B cell (primary cell): ENCODE results near the gene DDX10. TPM values are rescaled to one million over a fixed set of nuclear protein-coding genes. Genes with fewer than 3 reads are reported as not detected.

ENCODE experiments used
- ATAC-seq: fragments of 200-7000 bp; cut with Tn5 transposase; one replicate; pipeline ENCODE4 v1.10.0; 2021; ENCODE audit warnings: low read depth, mild to moderate bottlenecking, moderate number of reproducible peaks, moderate library complexity
- CTCF ChIA-PET: fragments of 350-600 bp; sonication (Branson Sonifier 250); formaldehyde crosslinking; loops from one replicate; lab custom pipeline; 2021; ENCODE audit warnings: antibody characterized with exemption, inconsistent platforms; lab: Charles Lee
- POLR2A ChIA-PET: fragments of 350-600 bp; sonication (Branson Sonifier 250); formaldehyde crosslinking; loops from one replicate; lab custom pipeline; 2021; ENCODE audit warnings: antibody characterized with exemption; lab: Charles Lee
- DNase-seq: peaks from one replicate; pipeline ENCODE4 v3.0.0; 2013
- H2AFZ ChIP-seq: 2 replicates; pipeline ENCODE4 v1.6.1; 2012; ENCODE audit warnings: mild to moderate bottlenecking, low read depth, low read length; ENCODE audit not compliant: insufficient read depth, poor library complexity, severe bottlenecking
- H3K27ac ChIP-seq, 2 donors: 1 replicate in 1 of 2; 2 replicates in 1 of 2; pipeline ENCODE4 v1.5.1; 2012 to 2013; ENCODE audit warnings: low read length in 2 of 2, mild to moderate bottlenecking in 2 of 2, moderate library complexity in 1 of 2
- H3K27me3 ChIP-seq, 4 experiments: fragments of 200-600 bp in 1 of 4; sonication (generic) in 1 of 4; replicated peaks in 1 of 4; 1 replicate in 2 of 4; 2 replicates in 2 of 4; pipeline versions ENCODE4 v1.6.1 to v1.7.0; 2013 to 2016; ENCODE audit warnings: low read length in 3 of 4, mild to moderate bottlenecking in 2 of 4, mixed read lengths in 1 of 4, moderate library complexity in 1 of 4; ENCODE audit not compliant: insufficient read depth in 4 of 4, control insufficient read depth in 3 of 4; ENCODE audit errors: control extremely low read depth in 1 of 4
- H3K36me3 ChIP-seq, 2 experiments: replicated peaks in 1 of 2; 1 replicate in 1 of 2; 2 replicates in 1 of 2; pipeline versions ENCODE4 v1.6.1 to v1.7.1; 2013; ENCODE audit warnings: low read length in 1 of 2; ENCODE audit not compliant: insufficient read depth in 2 of 2, control insufficient read depth in 1 of 2; ENCODE audit errors: control extremely low read depth in 1 of 2, extremely low read depth in 1 of 2
- H3K4me1 ChIP-seq, 2 donors: fragments of 200-600 bp in 1 of 2; sonication (generic) in 1 of 2; 1 replicate in 1 of 2; 2 replicates in 1 of 2; pipeline versions ENCODE4 v1.5.1 to v1.6.1; 2013 to 2017; ENCODE audit warnings: low read length in 2 of 2; ENCODE audit not compliant: control insufficient read depth in 2 of 2, insufficient read depth in 2 of 2
- H3K4me2 ChIP-seq: replicated peaks from 2 replicates; pipeline ENCODE3; 2012; ENCODE audit warnings: mild to moderate bottlenecking, low read depth, low read length; ENCODE audit not compliant: poor library complexity, severe bottlenecking
- H3K4me3 ChIP-seq, 5 experiments: fragments of 200-600 bp in 1 of 5; sonication (generic) in 1 of 5; 1 replicate in 3 of 5; 2 replicates in 2 of 5; pipeline versions ENCODE4 v1.5.1 to v1.7.0; 2011 to 2016; ENCODE audit warnings: low read length in 4 of 5, mild to moderate bottlenecking in 4 of 5, low read depth in 2 of 5, control low read depth in 1 of 5, moderate library complexity in 1 of 5; ENCODE audit not compliant: insufficient read depth in 1 of 5; ENCODE audit errors: control extremely low read depth in 1 of 5, extremely low read depth in 1 of 5
- H3K79me2 ChIP-seq: fragments of 200-600 bp; sonication (generic); one replicate; pipeline ENCODE4 v1.6.0; 2016; ENCODE audit warnings: low read length; ENCODE audit not compliant: control insufficient read depth, insufficient read depth
- H3K9ac ChIP-seq: fragments of 200-600 bp; sonication (generic); 2 replicates; pipeline ENCODE4 v1.6.1; 2017; ENCODE audit warnings: mild to moderate bottlenecking, low read length, moderate library complexity
- H3K9me3 ChIP-seq, 3 donors: one replicate each; pipeline versions ENCODE4 v1.6.1 to v1.7.1; 2013; ENCODE audit warnings: low read length in 2 of 3; ENCODE audit not compliant: control insufficient read depth in 2 of 3, insufficient read depth in 1 of 3; ENCODE audit errors: control extremely low read depth in 1 of 3
- H4K20me1 ChIP-seq: 2 replicates; pipeline ENCODE4 v1.6.0; 2012; ENCODE audit warnings: mild to moderate bottlenecking, low read length; ENCODE audit not compliant: insufficient read depth, control insufficient read depth, poor library complexity, severe bottlenecking
- H3K27ac Mint-ChIP-seq: one replicate; pipeline ENCODE4 v1.8.0; 2021; ENCODE audit warnings: mixed read lengths
- H3K27me3 Mint-ChIP-seq: one replicate; pipeline ENCODE4 v1.8.0; 2021; ENCODE audit warnings: mixed read lengths
- H3K4me1 Mint-ChIP-seq: one replicate; pipeline ENCODE4 v1.8.0; 2021; ENCODE audit warnings: mixed read lengths
- H3K4me3 Mint-ChIP-seq: one replicate; pipeline ENCODE4 v1.8.0; 2021; ENCODE audit warnings: mixed read lengths
- H3K9me3 Mint-ChIP-seq: one replicate; pipeline ENCODE4 v1.8.0; 2022; ENCODE audit warnings: mixed read lengths; ENCODE audit not compliant: insufficient read depth
- CTCF ChIP-seq: fragments of 200-600 bp; IDR thresholded peaks from one replicate; pipeline ENCODE4 v1.8.0; 2022; ENCODE audit warnings: antibody characterized with exemption, mild to moderate bottlenecking
- EZH2 ChIP-seq: IDR thresholded peaks from 2 replicates; pipeline ENCODE4 v1.6.1; 2012; ENCODE audit warnings: borderline replicate concordance, low read depth, mild to moderate bottlenecking, moderate library complexity, low read length; ENCODE audit not compliant: insufficient read depth, poor library complexity, severe bottlenecking
- WGBS: methylation state at CpG from one replicate; pipeline ENCODE4 v1.1.5; 2013; ENCODE audit warnings: missing lambda C conversion rate; ENCODE audit not compliant: insufficient coverage; 5-methylcytosine and 5-hydroxymethylcytosine counted together
- intact Hi-C: fragments of 100-400 bp; cut with micrococcal nuclease; formaldehyde crosslinking; loops from one replicate; pipeline ENCODE4 v1.10.0; 2022
- polyA plus RNA-seq: library from polyadenylated mRNA; depleted of rRNA; stranded (reverse); fragments of >200 nt; gene quantifications from 2 replicates; pipeline ENCODE4 v1.2.3, GENCODE V29; 2012
- total RNA-seq, 2 donors: library from RNA; stranded (reverse); fragments of 120-200 nt in 1 of 2; gene quantifications; 1 replicate in 1 of 2; 2 replicates in 1 of 2; pipeline versions ENCODE4 v1.2.3 to v1.2.4, GENCODE V29; 2013 to 2022

DDX10 gene
- total and polyA plus RNA-seq, 2 donors (not counting 1 experiment from before 2014, with no cell fraction given) = 15.6 to 30.6 TPM

- Mint-ChIP-seq H3K4me3 (no peak overlapping the region), H3K27ac (no peak overlapping the region), H3K4me1 (peaks cover 36% of the 10 kb centered on the region), H3K27me3 (no peaks in the 10 kb centered on the region), H3K9me3 (no peaks in the 10 kb centered on the region)
- ChIA-PET POLR2A (no interaction called here), CTCF (interaction anchor here (0.7 to 1.0 kb wide), 3 partner anchors 32 to 1445 kb away, joined by 3 to 7 read pairs (median 3); no protein-coding TSS in a partner anchor)
- ATAC-seq (no peak), DNase-seq (no peak)
- no peaks in the 10 kb centered on the region for H3K9me3 ChIP-seq
- no peak for TF ChIP-seq EZH2
- TF ChIP-seq CTCF = no peak
- no peak overlapping the region for H3K27ac ChIP-seq
- H4K20me1 ChIP-seq = peaks cover 4% of the 10 kb centered on the region
- no peaks in the 10 kb centered on the region for H3K36me3 ChIP-seq
- H3K9ac ChIP-seq = no peak overlapping the region
- H3K4me2 ChIP-seq = no peak overlapping the region
- H2AFZ ChIP-seq = no peak overlapping the region
- H3K4me1 ChIP-seq = peaks cover 6 to 7% of the 10 kb centered on the region in 2 donors
- 99% methylated on average over 8 of the region's 8 CpGs for WGBS
- intact Hi-C loops = no loop called here
- H3K27me3 ChIP-seq = no peaks in the 10 kb centered on the region
- H3K4me3 ChIP-seq = no peak overlapping the region
- peaks cover 25% of the 10 kb centered on the region for H3K79me2 ChIP-seq
These were observed 67.5 kb downstream of the DDX10 start for GRCh38 chr11:108732395-108732794.

GRCh38 chr11:108733479-108734116, 68.7 kb downstream of the DDX10 start:
- H2AFZ ChIP-seq = no peak overlapping the region
- peaks cover 29% of the 10 kb centered on the region for H3K4me1 Mint-ChIP-seq
- CTCF ChIA-PET = interaction anchor here (0.6 to 2.4 kb wide), 13 partner anchors 9 to 313 kb away, joined by 3 to 13 read pairs (median 3); no protein-coding TSS in a partner anchor
- H3K4me2 ChIP-seq = no peak overlapping the region
- peaks cover 23% of the 10 kb centered on the region for H3K79me2 ChIP-seq
- H4K20me1 ChIP-seq = peaks cover 4% of the 10 kb centered on the region
- peak overlapping the region; percentile 67 for H3K4me3 Mint-ChIP-seq
- ATAC-seq (peak; percentile 78), DNase-seq (peak; percentile 45)
- no peaks in the 10 kb centered on the region for H3K9me3 ChIP-seq
- H3K27ac ChIP-seq = peak overlapping the region in 1 of 2 donors; percentile 8
- H3K27me3 ChIP-seq = no peaks in the 10 kb centered on the region
- peak overlapping the region; percentile 73 for H3K27ac Mint-ChIP-seq
- no peak for TF ChIP-seq EZH2
- no peak for TF ChIP-seq CTCF
- WGBS = 49% methylated on average over 3 of the region's 6 CpGs
- POLR2A ChIA-PET = interaction anchor here (0.5 kb wide), 1 partner anchor 1251 kb away, joined by 3 read pairs; no protein-coding TSS in a partner anchor
- H3K36me3 ChIP-seq = no peaks in the 10 kb centered on the region
- no peaks in the 10 kb centered on the region for H3K27me3 Mint-ChIP-seq
- no peak overlapping the region for H3K4me3 ChIP-seq
- intact Hi-C loops = no loop called here
- H3K9me3 Mint-ChIP-seq = no peaks in the 10 kb centered on the region
- no peak overlapping the region for H3K9ac ChIP-seq
- H3K4me1 ChIP-seq = peaks cover 6 to 7% of the 10 kb centered on the region in 2 donors
